Astrocyte (in vitro differentiated cells and primary cell): Measurements from ENCODE around the gene MYO5B. TPM values are rescaled to one million over a fixed set of nuclear protein-coding genes. Genes with fewer than 3 reads are reported as not detected.
"Not testable (repeated sequence)": the region's sequence is repeated elsewhere in the genome, so short reads cannot be mapped to it uniquely, and the experiment has no call there.

Experiments used
- DNase-seq: peaks from one replicate; pipeline ENCODE4 v3.0.0-alpha.2; 2010; ENCODE audit warnings: low read depth
- FAIRE-seq: peaks from 2 replicates; lab custom pipeline; 2011; peaks lifted over from hg19 to GRCh38; lab: Jason Lieb, UNC
- H2AFZ ChIP-seq: 2 replicates; pipeline ENCODE4 v1.6.0; 2012; ENCODE audit warnings: low read depth, low read length, inconsistent platforms
- H3K27ac ChIP-seq: 2 replicates; pipeline ENCODE4 v1.5.1; 2011; ENCODE audit warnings: low read depth, low read length, inconsistent platforms
- H3K27me3 ChIP-seq: 2 replicates; pipeline ENCODE4 v1.6.0; 2011; ENCODE audit warnings: low read length, inconsistent platforms; ENCODE audit not compliant: insufficient read depth
- H3K36me3 ChIP-seq: 2 replicates; pipeline ENCODE4 v1.5.1; 2011; ENCODE audit warnings: low read length, inconsistent platforms; ENCODE audit not compliant: insufficient read depth
- H3K4me1 ChIP-seq: 2 replicates; pipeline ENCODE4 v1.5.1; 2011; ENCODE audit warnings: low read length, inconsistent platforms; ENCODE audit not compliant: insufficient read depth
- H3K4me2 ChIP-seq: 2 replicates; pipeline ENCODE4 v1.6.0; 2012; ENCODE audit warnings: low read length, inconsistent platforms
- H3K4me3 ChIP-seq: 2 replicates; pipeline ENCODE4 v1.5.1; 2011; ENCODE audit warnings: low read depth, mild to moderate bottlenecking, low read length, inconsistent platforms; ENCODE audit not compliant: insufficient read depth
- H3K79me2 ChIP-seq: 2 replicates; pipeline ENCODE4 v1.6.0; 2012; ENCODE audit warnings: mild to moderate bottlenecking, low read length, inconsistent platforms; ENCODE audit not compliant: insufficient read depth
- H3K9ac ChIP-seq: 2 replicates; pipeline ENCODE4 v1.6.0; 2012; ENCODE audit warnings: mild to moderate bottlenecking, low read length, inconsistent platforms
- H3K9me3 ChIP-seq: 2 replicates; pipeline ENCODE4 v1.5.1; 2012; ENCODE audit warnings: low read depth, mild to moderate bottlenecking, low read length, inconsistent platforms; ENCODE audit not compliant: insufficient read depth
- H4K20me1 ChIP-seq: 2 replicates; pipeline ENCODE4 v1.6.0; 2012; ENCODE audit warnings: low read length, inconsistent platforms; ENCODE audit not compliant: insufficient read depth
- H3K27ac Mint-ChIP-seq: one replicate; pipeline ENCODE4 v1.8.0; 2021; ENCODE audit warnings: mild to moderate bottlenecking, mixed read lengths; ENCODE audit not compliant: unreplicated experiment
- H3K27me3 Mint-ChIP-seq: one replicate; pipeline ENCODE4 v1.8.0; 2021; ENCODE audit warnings: low read depth, mixed read lengths; ENCODE audit not compliant: unreplicated experiment
- H3K36me3 Mint-ChIP-seq: one replicate; pipeline ENCODE4 v1.8.0; 2021; ENCODE audit warnings: low read depth, mixed read lengths; ENCODE audit not compliant: unreplicated experiment
- H3K4me1 Mint-ChIP-seq: one replicate; pipeline ENCODE4 v1.8.0; 2021; ENCODE audit warnings: low read depth, mixed read lengths; ENCODE audit not compliant: unreplicated experiment
- H3K4me3 Mint-ChIP-seq: one replicate; pipeline ENCODE4 v1.8.0; 2021; ENCODE audit warnings: mild to moderate bottlenecking, moderate library complexity, mixed read lengths; ENCODE audit not compliant: unreplicated experiment
- H3K9me3 Mint-ChIP-seq: one replicate; pipeline ENCODE4 v1.8.0; 2021; ENCODE audit warnings: mild to moderate bottlenecking, mixed read lengths; ENCODE audit not compliant: unreplicated experiment
- EZH2 ChIP-seq: IDR thresholded peaks from 2 replicates; pipeline ENCODE4 v1.6.1; 2012; ENCODE audit warnings: mild to moderate bottlenecking, low read length, inconsistent platforms; ENCODE audit not compliant: insufficient read depth
- microRNA-seq: library from miRNA; unstranded; fragments of <30 nt; microRNA quantifications from one replicate; pipeline ENCODE4 v1.2.0, GENCODE V29; 2020
- total RNA-seq: library from RNA; stranded (reverse); gene quantifications from 2 replicates; pipeline ENCODE4 v1.2.1, GENCODE V29; 2021
- TF ChIP-seq, protein P1 (sequence below): IDR thresholded peaks from 2 replicates; pipeline ENCODE4 v1.5.1; 2011; ENCODE audit warnings: low read depth, mild to moderate bottlenecking, inconsistent platforms, low read length, moderate library complexity; ENCODE audit not compliant: insufficient read depth

The MYO5B gene
- total RNA-seq, 1 donor from 2014 or later: 8.3 TPM

- H3K27me3 Mint-ChIP-seq: no peaks in the 10 kb centered on the region
- H3K27ac Mint-ChIP-seq: no peak overlapping the region
- peaks cover 18% of the 10 kb centered on the region for H3K36me3 Mint-ChIP-seq
- Histone ChIP-seq H3K9me3 (no peaks in the 10 kb centered on the region), H3K27me3 (no peaks in the 10 kb centered on the region), H3K9ac (no peak overlapping the region), H3K36me3 (peaks cover 12% of the 10 kb centered on the region), H3K79me2 (no peaks in the 10 kb centered on the region), H3K4me3 (no peak overlapping the region), H4K20me1 (no peaks in the 10 kb centered on the region), H3K27ac (no peak overlapping the region), H3K4me2 (no peak overlapping the region), H2AFZ (no peak overlapping the region), H3K4me1 (peaks cover 3% of the 10 kb centered on the region)
- no peak for TF ChIP-seq EZH2
- TF ChIP-seq, protein P1, sequence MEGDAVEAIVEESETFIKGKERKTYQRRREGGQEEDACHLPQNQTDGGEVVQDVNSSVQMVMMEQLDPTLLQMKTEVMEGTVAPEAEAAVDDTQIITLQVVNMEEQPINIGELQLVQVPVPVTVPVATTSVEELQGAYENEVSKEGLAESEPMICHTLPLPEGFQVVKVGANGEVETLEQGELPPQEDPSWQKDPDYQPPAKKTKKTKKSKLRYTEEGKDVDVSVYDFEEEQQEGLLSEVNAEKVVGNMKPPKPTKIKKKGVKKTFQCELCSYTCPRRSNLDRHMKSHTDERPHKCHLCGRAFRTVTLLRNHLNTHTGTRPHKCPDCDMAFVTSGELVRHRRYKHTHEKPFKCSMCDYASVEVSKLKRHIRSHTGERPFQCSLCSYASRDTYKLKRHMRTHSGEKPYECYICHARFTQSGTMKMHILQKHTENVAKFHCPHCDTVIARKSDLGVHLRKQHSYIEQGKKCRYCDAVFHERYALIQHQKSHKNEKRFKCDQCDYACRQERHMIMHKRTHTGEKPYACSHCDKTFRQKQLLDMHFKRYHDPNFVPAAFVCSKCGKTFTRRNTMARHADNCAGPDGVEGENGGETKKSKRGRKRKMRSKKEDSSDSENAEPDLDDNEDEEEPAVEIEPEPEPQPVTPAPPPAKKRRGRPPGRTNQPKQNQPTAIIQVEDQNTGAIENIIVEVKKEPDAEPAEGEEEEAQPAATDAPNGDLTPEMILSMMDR: peak; percentile 30
- H3K4me1 Mint-ChIP-seq: peaks cover 17% of the 10 kb centered on the region
- FAIRE-seq (peak; percentile 5), DNase-seq (no peak)
- no peak overlapping the region for H3K4me3 Mint-ChIP-seq
- peaks cover 4% of the 10 kb centered on the region for H3K9me3 Mint-ChIP-seq
These were observed 410.3 kb downstream of the MYO5B start for GRCh38 chr18:49784427-49785185.

DNA sequence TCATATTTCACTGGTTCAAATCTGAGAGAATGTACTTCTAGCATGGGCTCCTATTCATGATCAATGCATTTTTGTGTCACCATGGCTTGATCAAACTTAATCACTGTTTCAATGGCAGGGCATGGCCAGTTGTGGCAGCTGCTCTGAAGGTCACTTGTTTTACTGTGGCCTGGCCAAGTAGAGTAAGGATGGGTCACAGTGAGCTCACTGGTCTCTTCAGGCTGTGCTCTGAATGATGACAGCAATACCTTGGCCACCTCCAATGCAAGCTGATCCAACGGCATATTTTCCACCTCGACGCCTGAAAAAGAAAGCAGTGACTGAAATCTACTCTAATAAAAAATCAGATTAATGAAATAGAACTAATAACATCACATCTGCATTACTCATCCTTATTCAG lies 411.3 kb downstream of the MYO5B start:
- not testable (repeated sequence) for FAIRE-seq, H2AFZ ChIP-seq, DNase-seq, H4K20me1 ChIP-seq, H3K27ac ChIP-seq, H3K9me3 ChIP-seq, H3K79me2 ChIP-seq, H3K4me3 Mint-ChIP-seq, H3K9ac ChIP-seq, H3K4me2 ChIP-seq, H3K4me1 ChIP-seq, H3K27me3 Mint-ChIP-seq, H3K27me3 ChIP-seq, H3K4me3 ChIP-seq
- H3K4me1 Mint-ChIP-seq: peaks cover 18% of the 10 kb centered on the region
- peaks cover 11% of the 10 kb centered on the region for H3K9me3 Mint-ChIP-seq
- peaks cover 28% of the 10 kb centered on the region for H3K36me3 Mint-ChIP-seq
- peak overlapping the region; percentile 44 for H3K27ac Mint-ChIP-seq
- H3K36me3 ChIP-seq: peaks cover 12% of the 10 kb centered on the region

GRCh38 chr18:49778826-49779465 lies 416.0 kb downstream of the MYO5B start:
- no peak for TF ChIP-seq EZH2
- TF ChIP-seq, protein P1: no peak
- Mint-ChIP-seq H3K4me1 (peaks cover 12% of the 10 kb centered on the region), H3K4me3 (no peak overlapping the region), H3K36me3 (peaks cover 37% of the 10 kb centered on the region), H3K27ac (peak overlapping the region; percentile 84), H3K9me3 (peaks cover 23% of the 10 kb centered on the region), H3K27me3 (no peaks in the 10 kb centered on the region)
- no peak for FAIRE-seq
- Histone ChIP-seq H3K4me3 (no peak overlapping the region), H4K20me1 (no peaks in the 10 kb centered on the region), H3K27ac (no peak overlapping the region), H2AFZ (no peak overlapping the region), H3K27me3 (no peaks in the 10 kb centered on the region), H3K9me3 (no peaks in the 10 kb centered on the region), H3K36me3 (peaks cover 4% of the 10 kb centered on the region), H3K9ac (no peak overlapping the region), H3K4me1 (no peaks in the 10 kb centered on the region), H3K79me2 (no peaks in the 10 kb centered on the region), H3K4me2 (no peak overlapping the region)
- no peak for DNase-seq

Small RNA genes lying within 50 kb of the gene (microRNA-seq; reads per million reads assigned to microRNA genes)
- gene MIR4320: not detected

Other genes with a start within 250 kb of the MYO5B start
- gene CFAP53, start 71.3 kb upstream of the MYO5B start, total RNA-seq: 0.46 and 0.68 TPM in 2 replicates
- 62.8 and 74.4 TPM in 2 replicates for gene MBD1, start 86.4 kb upstream of the MYO5B start, total RNA-seq
- 46.3 and 50.6 TPM in 2 replicates for gene CXXC1, start 92.5 kb upstream of the MYO5B start, total RNA-seq
- 1.2 and 2.6 TPM in 2 replicates for gene SKA1, start 179.9 kb upstream of the MYO5B start, total RNA-seq